Measurements from ENCODE around the gene WWOX. TPM values are rescaled to one million over a fixed set of nuclear protein-coding genes. Genes with fewer than 3 reads are reported as not detected.
A peak's percentile ranks its signal among the peaks of the same experiment; 100 is the strongest.

Gene WWOX
- polyA plus RNA-seq, 1 donor (not counting 4 experiments of a cell fraction or from before 2014, with no cell fraction given): 5.1 TPM

GRCh38 chr16:78720416-78720815, 621.0 kb downstream of the WWOX start:
- TF ChIP-seq CTCF (optimal IDR thresholded peaks at IDR 0.05 in 1 of 3, IDR thresholded peaks at IDR 0.05 in 1 of 3, conservative IDR thresholded peaks at IDR 0.05 in 1 of 3; ENCODE audit: extremely low read depth in 1 of 3, insufficient read depth in 2 of 3, low read length in 3 of 3) (no peak), EZH2 (IDR thresholded peaks at IDR 0.05; ENCODE audit: low read length) (no peak)
- Histone ChIP-seq H3K36me3 (ENCODE audit: control insufficient read depth in 2 of 2, extremely low read depth in 1 of 2, insufficient read depth in 2 of 2, low read length in 2 of 2) (no peaks in the 10 kb centered on the region), H3K27ac (ENCODE audit: control insufficient read depth, insufficient read depth, low read length) (no peak overlapping the region), H3K4me3 (ENCODE audit: control insufficient read depth in 2 of 3, extremely low read depth in 1 of 3, insufficient read depth in 2 of 3, low read depth in 1 of 3, low read length in 3 of 3) (no peak overlapping the region), H3K9me3 (ENCODE audit: control insufficient read depth, low read depth, low read length) (no peaks in the 10 kb centered on the region), H3K4me2 (ENCODE audit: control insufficient read depth, extremely low read depth, insufficient read depth, low read depth, low read length) (no peak overlapping the region), H3K79me2 (ENCODE audit: control insufficient read depth, insufficient read depth, low read length) (no peaks in the 10 kb centered on the region), H4K20me1 (ENCODE audit: control insufficient read depth, extremely low read depth, insufficient read depth, low read length) (no peaks in the 10 kb centered on the region), H3K9me1 (ENCODE audit: control insufficient read depth, extremely low read depth, insufficient read depth, low read length) (no peaks in the 10 kb centered on the region), H2AFZ (ENCODE audit: control insufficient read depth, low read length) (no peak overlapping the region), H3K27me3 (ENCODE audit: control insufficient read depth, extremely low read depth, insufficient read depth, low read length) (no peaks in the 10 kb centered on the region), H3K4me1 (ENCODE audit: control insufficient read depth, extremely low read depth, insufficient read depth, low read length) (no peaks in the 10 kb centered on the region), H3K9ac (ENCODE audit: control insufficient read depth, extremely low read depth, insufficient read depth, low read length) (no peak overlapping the region)
- no peak for FAIRE-seq
- dilution Hi-C loops (cut with MboI; ENCODE audit: extremely low pct_ligation_motif_present, low sequenced_read_pairs): no loop called here
- no peak for DNase-seq (ENCODE audit: low read depth, low spot score)

GRCh38 chr16:78727536-78727935, 628.1 kb downstream of the WWOX start:
- no peak overlapping the region for H3K9ac ChIP-seq (ENCODE audit: control insufficient read depth, extremely low read depth, insufficient read depth, low read length)
- H3K4me3 ChIP-seq (ENCODE audit: control insufficient read depth in 2 of 3, extremely low read depth in 1 of 3, insufficient read depth in 2 of 3, low read depth in 1 of 3, low read length in 3 of 3): no peak overlapping the region
- no peak for FAIRE-seq
- TF ChIP-seq CTCF (optimal IDR thresholded peaks at IDR 0.05 in 1 of 3, IDR thresholded peaks at IDR 0.05 in 1 of 3, conservative IDR thresholded peaks at IDR 0.05 in 1 of 3; ENCODE audit: extremely low read depth in 1 of 3, insufficient read depth in 2 of 3, low read length in 3 of 3): peak in 1 of 3 experiments; percentile 15
- TF ChIP-seq EZH2 (IDR thresholded peaks at IDR 0.05; ENCODE audit: low read length): no peak
- H3K79me2 ChIP-seq (ENCODE audit: control insufficient read depth, insufficient read depth, low read length): no peaks in the 10 kb centered on the region
- no peaks in the 10 kb centered on the region for H3K9me1 ChIP-seq (ENCODE audit: control insufficient read depth, extremely low read depth, insufficient read depth, low read length)
- H2AFZ ChIP-seq (ENCODE audit: control insufficient read depth, low read length): no peak overlapping the region
- no peaks in the 10 kb centered on the region for H3K9me3 ChIP-seq (ENCODE audit: control insufficient read depth, low read depth, low read length)
- H3K36me3 ChIP-seq (ENCODE audit: control insufficient read depth in 2 of 2, extremely low read depth in 1 of 2, insufficient read depth in 2 of 2, low read length in 2 of 2): no peaks in the 10 kb centered on the region
- no peak for DNase-seq (ENCODE audit: low read depth, low spot score)
- H3K4me2 ChIP-seq (ENCODE audit: control insufficient read depth, extremely low read depth, insufficient read depth, low read depth, low read length): no peak overlapping the region
- dilution Hi-C loops (cut with MboI; ENCODE audit: extremely low pct_ligation_motif_present, low sequenced_read_pairs): no loop called here
- no peaks in the 10 kb centered on the region for H3K27me3 ChIP-seq (ENCODE audit: control insufficient read depth, extremely low read depth, insufficient read depth, low read length)
- no peaks in the 10 kb centered on the region for H3K4me1 ChIP-seq (ENCODE audit: control insufficient read depth, extremely low read depth, insufficient read depth, low read length)
- no peak overlapping the region for H3K27ac ChIP-seq (ENCODE audit: control insufficient read depth, insufficient read depth, low read length)
- H4K20me1 ChIP-seq (ENCODE audit: control insufficient read depth, extremely low read depth, insufficient read depth, low read length): no peaks in the 10 kb centered on the region

All from keratinocyte (primary cell).